Kidney (tissue), 14 donors: ENCODE measurements around the gene DOC2B. TPM values are rescaled to one million over a fixed set of nuclear protein-coding genes. Genes with fewer than 3 reads are reported as not detected.
"Not testable (repeated sequence)": the region's sequence is repeated elsewhere in the genome, so short reads cannot be mapped to it uniquely, and the experiment has no call there.

Experiments used
- DNase-seq, 5 donors: peaks; one replicate each; pipeline ENCODE4 v3.0.0-alpha.2; 2013 to 2020
- FAIRE-seq: peaks from 2 replicates; lab custom pipeline; 2012; peaks lifted over from hg19 to GRCh38; lab: Jason Lieb, UNC
- H3K27ac ChIP-seq, 2 donors: one replicate each; pipeline ENCODE4 v1.7.0; 2013; ENCODE audit warnings: low read depth in 2 of 2, low read length in 2 of 2, inconsistent platforms in 1 of 2
- H3K27me3 ChIP-seq: one replicate; pipeline ENCODE4 v1.7.1; 2013; ENCODE audit warnings: low read length, inconsistent platforms; ENCODE audit not compliant: control insufficient read depth, insufficient read depth
- H3K36me3 ChIP-seq, 3 donors: one replicate each; pipeline versions ENCODE4 v1.7.0 to v1.7.1; 2013; ENCODE audit warnings: low read length in 3 of 3, control low read depth in 1 of 3, inconsistent platforms in 1 of 3; ENCODE audit not compliant: insufficient read depth in 3 of 3, control insufficient read depth in 2 of 3
- H3K4me1 ChIP-seq, 3 donors: one replicate each; pipeline versions ENCODE4 v1.7.0 to v1.7.1; 2013; ENCODE audit warnings: low read length in 3 of 3, inconsistent platforms in 1 of 3, low read depth in 1 of 3; ENCODE audit not compliant: control insufficient read depth in 2 of 3, insufficient read depth in 2 of 3
- H3K4me3 ChIP-seq, 3 donors: one replicate each; pipeline versions ENCODE4 v1.7.0 to v1.8.1; 2013; ENCODE audit warnings: low read length in 3 of 3, control low read depth in 1 of 3, inconsistent platforms in 1 of 3
- H3K9ac ChIP-seq, 3 donors: one replicate each; pipeline versions ENCODE4 v1.7.0 to v1.7.1; 2013; ENCODE audit warnings: low read length in 3 of 3, control low read depth in 1 of 3, inconsistent platforms in 1 of 3
- H3K9me3 ChIP-seq, 3 donors: one replicate each; pipeline versions ENCODE4 v1.7.0 to v1.7.1; 2013; ENCODE audit warnings: low read length in 3 of 3, control low read depth in 1 of 3, inconsistent platforms in 1 of 3; ENCODE audit not compliant: control insufficient read depth in 2 of 3, insufficient read depth in 1 of 3
- intact Hi-C: fragments of 100-400 bp; cut with DNase I; formaldehyde crosslinking; loops from one replicate; pipeline ENCODE4 v1.11.1; 2022
- polyA plus RNA-seq: library from polyadenylated mRNA; stranded (reverse); fragments of 350-450 nt; fragmentation: Illumina TruSeq; extraction: RNeasy Lipid Tissue Mini Kit (QIAGEN cat#74804); gene quantifications from one replicate; pipeline ENCODE4 v1.2.3, GENCODE V29; 2014; ENCODE audit warnings: low read depth, low replicate concordance; ENCODE audit not compliant: insufficient read depth
- total RNA-seq: library from RNA; stranded (reverse); fragmentation: NEBNext Ultra II Directional; extraction: Animal tissue kit (Norgen Biotek cat#: 25700); gene quantifications from one replicate; pipeline ENCODE4 v1.2.1, GENCODE V29; 2021
- TF ChIP-seq, protein P1 (sequence below): IDR thresholded peaks from 3 replicates; pipeline ENCODE4 v1.5.1; 2012; ENCODE audit warnings: mild to moderate bottlenecking, moderate library complexity, borderline replicate concordance; ENCODE audit not compliant: insufficient read depth; ENCODE audit errors: extremely low read depth
- donor health status: control.
- donor health status: control.
- donor health status: control.
- donor health status: control.
- donor health status: control.
- donor health status: DM: yes; HTN: yes; CAD: no.
- donor health status: Normal renal cell carcinoma (clear cell type).

The DOC2B gene
- total and polyA plus RNA-seq, 2 donors from 2014 or later = 4.2 to 21.6 TPM

GRCh38 chr17:200586-200985, 19.1 kb upstream of the DOC2B start:
- DNase-seq (peak in 1 of 5 donors; percentile 38), FAIRE-seq (no peak)
- Histone ChIP-seq H3K27me3 (no peaks in the 10 kb centered on the region), H3K4me3 (no peak overlapping the region), H3K9ac (no peak overlapping the region), H3K9me3 (no peaks in the 10 kb centered on the region), H3K27ac (peak overlapping the region in 1 of 2 donors; percentile 9), H3K36me3 (no peaks in the 10 kb centered on the region), H3K4me1 (peaks cover 0 to 12% (median 3%) of the 10 kb centered on the region in 3 donors)
- intact Hi-C loops = no loop called here
- TF ChIP-seq, protein P1, sequence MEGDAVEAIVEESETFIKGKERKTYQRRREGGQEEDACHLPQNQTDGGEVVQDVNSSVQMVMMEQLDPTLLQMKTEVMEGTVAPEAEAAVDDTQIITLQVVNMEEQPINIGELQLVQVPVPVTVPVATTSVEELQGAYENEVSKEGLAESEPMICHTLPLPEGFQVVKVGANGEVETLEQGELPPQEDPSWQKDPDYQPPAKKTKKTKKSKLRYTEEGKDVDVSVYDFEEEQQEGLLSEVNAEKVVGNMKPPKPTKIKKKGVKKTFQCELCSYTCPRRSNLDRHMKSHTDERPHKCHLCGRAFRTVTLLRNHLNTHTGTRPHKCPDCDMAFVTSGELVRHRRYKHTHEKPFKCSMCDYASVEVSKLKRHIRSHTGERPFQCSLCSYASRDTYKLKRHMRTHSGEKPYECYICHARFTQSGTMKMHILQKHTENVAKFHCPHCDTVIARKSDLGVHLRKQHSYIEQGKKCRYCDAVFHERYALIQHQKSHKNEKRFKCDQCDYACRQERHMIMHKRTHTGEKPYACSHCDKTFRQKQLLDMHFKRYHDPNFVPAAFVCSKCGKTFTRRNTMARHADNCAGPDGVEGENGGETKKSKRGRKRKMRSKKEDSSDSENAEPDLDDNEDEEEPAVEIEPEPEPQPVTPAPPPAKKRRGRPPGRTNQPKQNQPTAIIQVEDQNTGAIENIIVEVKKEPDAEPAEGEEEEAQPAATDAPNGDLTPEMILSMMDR = no peak

DNA sequence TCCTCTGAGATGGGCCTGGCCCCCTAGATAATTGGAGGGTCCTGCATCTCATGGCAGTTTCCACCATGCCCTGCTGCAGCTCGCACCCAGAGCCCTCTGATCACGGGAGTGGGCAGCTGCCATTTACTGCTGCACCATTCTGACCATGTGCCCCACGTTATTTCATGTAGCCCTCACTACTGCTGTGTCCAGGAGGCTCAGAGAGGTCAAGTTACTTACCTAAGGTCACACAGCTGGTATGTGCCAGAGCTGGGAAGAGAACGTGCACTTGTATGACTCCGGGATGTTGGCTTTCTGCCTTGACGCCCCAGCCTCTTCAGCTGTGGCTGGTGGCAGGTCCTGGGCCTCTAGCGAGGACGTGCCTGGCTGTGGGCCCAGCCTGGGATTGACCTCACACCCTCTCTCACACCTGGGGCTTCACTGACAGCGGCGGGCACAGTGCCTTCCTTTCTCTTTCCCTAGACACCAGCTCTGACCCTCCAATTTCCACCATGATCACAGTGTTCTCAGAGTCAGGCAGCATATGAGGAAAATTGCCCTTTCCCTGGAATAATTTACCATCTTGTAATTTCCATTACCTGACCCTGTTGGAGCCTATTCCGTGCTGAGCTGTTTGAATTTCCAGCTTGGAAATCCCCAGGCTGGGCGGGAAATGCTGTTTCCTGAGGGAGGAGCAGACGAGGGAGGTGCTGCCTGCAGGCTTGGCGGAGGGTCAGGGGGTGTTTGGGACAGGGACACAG, 18.5 kb upstream of the DOC2B start:
- H3K27ac ChIP-seq = peak overlapping the region in 1 of 2 donors; percentile 23
- H3K4me1 ChIP-seq = peaks cover 0 to 12% (median 3%) of the 10 kb centered on the region in 3 donors
- intact Hi-C loops = no loop called here
- H3K9ac ChIP-seq = peak overlapping the region in 1 of 3 donors; percentile 26
- H3K4me3 ChIP-seq = peak overlapping the region in 2 of 3 donors; percentile 6 to 16
- DNase-seq = peak in 4 of 5 donors; percentile 49 to 87 (median 58)
- H3K9me3 ChIP-seq = no peaks in the 10 kb centered on the region
- no peaks in the 10 kb centered on the region for H3K27me3 ChIP-seq
- TF ChIP-seq, protein P1 = no peak
- FAIRE-seq = no peak
- no peaks in the 10 kb centered on the region for H3K36me3 ChIP-seq

GRCh38 chr17:199191-199604, 17.7 kb upstream of the DOC2B start:
- no peak for FAIRE-seq
- no peak overlapping the region for H3K27ac ChIP-seq

GRCh38 chr17:198225-198624, 16.8 kb upstream of the DOC2B start:
- H3K9ac ChIP-seq, H3K9me3 ChIP-seq, H3K4me3 ChIP-seq, DNase-seq, intact Hi-C loops, H3K27me3 ChIP-seq, FAIRE-seq, H3K36me3 ChIP-seq, H3K27ac ChIP-seq: not testable (repeated sequence)
- H3K4me1 ChIP-seq = peaks cover 0 to 12% (median 3%) of the 10 kb centered on the region in 3 donors

More at GRCh38 chr17:199191-199604, 17.7 kb upstream of the DOC2B start:
- Histone ChIP-seq H3K4me3 (peak overlapping the region in 1 of 3 donors; percentile 16), H3K4me1 (peaks cover 0 to 12% (median 3%) of the 10 kb centered on the region in 3 donors), H3K9ac (peak overlapping the region in 1 of 3 donors; percentile 4), H3K36me3 (no peaks in the 10 kb centered on the region), H3K9me3 (no peaks in the 10 kb centered on the region), H3K27me3 (no peaks in the 10 kb centered on the region)
- intact Hi-C loops = no loop called here
- peak in 3 of 5 donors; percentile 55 to 92 (median 71) for DNase-seq
- TF ChIP-seq, protein P1 = no peak
